Measurements from ENCODE around the gene FCN1.

DNA sequence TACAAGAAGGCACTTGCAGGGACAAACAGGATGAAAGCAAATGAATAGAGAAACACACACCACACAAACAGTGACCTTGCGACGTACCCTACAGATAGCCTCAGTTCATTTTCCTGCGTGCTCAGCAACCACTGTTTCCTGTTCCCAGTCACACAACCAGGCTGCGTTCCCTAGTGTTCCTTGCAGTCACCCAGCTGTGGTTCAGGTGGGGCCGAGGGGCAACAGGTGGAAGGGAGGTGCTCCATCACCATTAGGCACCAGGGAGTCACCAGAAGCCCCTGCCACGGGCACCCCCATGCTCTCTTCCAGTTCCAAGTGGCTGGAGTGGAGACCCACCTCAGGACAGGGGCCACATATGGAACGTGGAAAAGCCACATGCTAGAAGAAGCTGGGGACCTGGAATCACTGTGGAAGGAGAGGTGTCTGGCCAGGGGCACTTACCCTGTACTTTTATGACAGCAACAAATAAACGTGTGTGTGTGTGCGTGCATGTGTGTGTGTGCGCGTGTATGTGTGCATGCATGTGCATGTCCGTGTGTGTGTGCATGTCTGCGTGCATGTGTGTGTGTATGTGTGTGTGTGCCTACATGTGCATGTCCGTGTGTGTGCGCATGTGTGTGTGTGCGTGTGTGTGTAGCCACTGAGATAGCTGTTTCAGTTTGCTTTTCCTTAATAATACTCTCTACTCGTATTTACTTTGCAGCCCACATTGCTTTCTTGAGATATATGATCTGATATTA lies 55.9 kb downstream of the FCN1 start:
- TF ChIP-seq, protein P1, sequence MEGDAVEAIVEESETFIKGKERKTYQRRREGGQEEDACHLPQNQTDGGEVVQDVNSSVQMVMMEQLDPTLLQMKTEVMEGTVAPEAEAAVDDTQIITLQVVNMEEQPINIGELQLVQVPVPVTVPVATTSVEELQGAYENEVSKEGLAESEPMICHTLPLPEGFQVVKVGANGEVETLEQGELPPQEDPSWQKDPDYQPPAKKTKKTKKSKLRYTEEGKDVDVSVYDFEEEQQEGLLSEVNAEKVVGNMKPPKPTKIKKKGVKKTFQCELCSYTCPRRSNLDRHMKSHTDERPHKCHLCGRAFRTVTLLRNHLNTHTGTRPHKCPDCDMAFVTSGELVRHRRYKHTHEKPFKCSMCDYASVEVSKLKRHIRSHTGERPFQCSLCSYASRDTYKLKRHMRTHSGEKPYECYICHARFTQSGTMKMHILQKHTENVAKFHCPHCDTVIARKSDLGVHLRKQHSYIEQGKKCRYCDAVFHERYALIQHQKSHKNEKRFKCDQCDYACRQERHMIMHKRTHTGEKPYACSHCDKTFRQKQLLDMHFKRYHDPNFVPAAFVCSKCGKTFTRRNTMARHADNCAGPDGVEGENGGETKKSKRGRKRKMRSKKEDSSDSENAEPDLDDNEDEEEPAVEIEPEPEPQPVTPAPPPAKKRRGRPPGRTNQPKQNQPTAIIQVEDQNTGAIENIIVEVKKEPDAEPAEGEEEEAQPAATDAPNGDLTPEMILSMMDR (conservative IDR thresholded peaks at IDR 0.05; ENCODE audit: low read length) = no peak
- TF ChIP-seq EZH2phosphoT487 (IDR thresholded peaks at IDR 0.05; ENCODE audit: borderline replicate concordance) = no peak

All from Loucy (cell line).